GM19043 (cell line): Measurements from ENCODE around the gene CLEC5A.
"Not testable (repeated sequence)": the region's sequence is repeated elsewhere in the genome, so short reads cannot be mapped to it uniquely, and the experiment has no call there.

Experiments
- ATAC-seq: cut with Tn5 transposase; IDR thresholded peaks from one replicate; pipeline ENCODE4 v1.9.1; 2021; ENCODE audit warnings: low read depth; ENCODE audit not compliant: unreplicated experiment

The CLEC5A gene

DNA sequence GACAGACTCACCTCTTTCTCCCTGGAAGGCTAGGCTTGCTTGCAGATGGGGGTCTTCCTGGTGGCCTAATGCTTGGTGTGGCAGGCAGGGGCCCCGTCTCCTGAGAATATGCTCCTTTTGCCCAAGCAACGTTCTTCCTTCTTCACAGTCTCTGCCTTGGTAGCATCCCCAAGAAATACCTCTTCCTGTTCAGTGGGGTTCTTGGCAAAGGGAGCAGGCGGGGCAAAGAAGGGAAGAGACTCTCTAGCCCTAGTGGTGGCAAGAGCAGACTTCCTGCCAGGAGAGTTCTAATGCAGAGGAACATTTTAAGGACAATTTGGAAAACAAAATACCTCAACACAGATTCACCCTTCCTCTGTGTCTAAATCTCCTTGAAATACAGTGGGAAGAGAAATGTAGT is at the start of gene CLEC5A:
TSS of gene CLEC5A (minus strand) at position 179 of the 400 bp plus-strand sequence. CDS start 682 bp downstream, outside the sequence.
- ATAC-seq = no peak

DNA sequence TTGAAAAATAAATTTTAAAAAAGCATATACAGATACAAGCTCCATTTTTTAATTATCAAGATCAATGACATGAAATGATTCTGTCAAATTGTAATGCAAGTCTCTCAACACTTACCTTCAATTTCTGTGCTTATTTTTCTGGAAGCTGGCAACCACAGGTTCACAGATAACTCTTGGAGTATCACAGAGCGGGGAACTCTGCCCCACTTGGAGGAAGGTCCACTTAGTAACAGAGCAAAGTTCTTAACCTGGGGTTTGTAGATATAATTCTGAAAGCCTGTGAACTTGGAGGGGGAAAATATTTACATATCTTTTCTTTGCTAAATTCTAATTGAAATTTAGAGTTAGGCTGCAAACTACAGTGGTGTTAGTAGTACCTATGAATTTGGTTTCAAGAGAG is 46.6 kb upstream of the CLEC5A start:
- ATAC-seq = no peak

DNA sequence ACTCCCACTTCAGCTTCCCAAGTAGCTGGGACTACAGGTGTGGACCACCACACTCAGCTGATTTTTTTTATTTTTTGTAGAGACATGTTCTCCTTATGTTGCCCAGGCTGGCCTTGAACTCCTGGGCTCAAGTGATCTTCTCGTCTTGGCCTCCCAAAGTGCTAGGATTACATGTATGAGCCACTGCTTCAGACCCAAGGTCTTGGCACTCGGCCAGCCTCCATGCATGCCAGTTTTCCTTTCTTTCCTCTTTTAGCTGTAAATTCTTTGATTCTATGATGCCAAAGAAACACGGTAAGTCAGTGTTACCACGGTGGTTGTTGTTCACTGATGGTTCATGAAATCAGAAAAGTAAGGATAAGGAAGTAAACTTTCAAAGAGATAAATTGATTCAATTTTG is 45.9 kb upstream of the CLEC5A start:
- ATAC-seq = no peak

- ATAC-seq = no peak
Observed at GRCh38 chr7:141992156-141992555, 45.4 kb upstream of the CLEC5A start.

DNA sequence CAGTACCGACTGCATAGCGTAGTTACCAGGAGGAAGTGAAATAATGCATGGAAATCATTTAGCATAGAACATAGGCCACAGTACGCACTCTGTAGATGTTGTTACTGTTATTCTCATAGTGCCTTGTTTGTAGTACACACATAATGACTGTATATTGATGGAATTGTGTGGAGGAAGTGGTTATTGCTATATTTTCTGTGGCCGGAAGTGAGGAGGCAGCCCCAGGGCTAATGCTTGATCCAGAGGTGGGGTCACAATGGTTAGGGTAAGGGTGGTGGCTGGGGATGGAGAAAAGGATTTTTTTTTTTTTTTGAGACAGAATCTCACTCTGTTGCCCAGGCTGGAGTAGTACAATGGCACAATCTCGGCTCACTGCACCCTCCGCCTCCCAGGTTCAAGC is 44.4 kb upstream of the CLEC5A start:
- no peak for ATAC-seq

DNA sequence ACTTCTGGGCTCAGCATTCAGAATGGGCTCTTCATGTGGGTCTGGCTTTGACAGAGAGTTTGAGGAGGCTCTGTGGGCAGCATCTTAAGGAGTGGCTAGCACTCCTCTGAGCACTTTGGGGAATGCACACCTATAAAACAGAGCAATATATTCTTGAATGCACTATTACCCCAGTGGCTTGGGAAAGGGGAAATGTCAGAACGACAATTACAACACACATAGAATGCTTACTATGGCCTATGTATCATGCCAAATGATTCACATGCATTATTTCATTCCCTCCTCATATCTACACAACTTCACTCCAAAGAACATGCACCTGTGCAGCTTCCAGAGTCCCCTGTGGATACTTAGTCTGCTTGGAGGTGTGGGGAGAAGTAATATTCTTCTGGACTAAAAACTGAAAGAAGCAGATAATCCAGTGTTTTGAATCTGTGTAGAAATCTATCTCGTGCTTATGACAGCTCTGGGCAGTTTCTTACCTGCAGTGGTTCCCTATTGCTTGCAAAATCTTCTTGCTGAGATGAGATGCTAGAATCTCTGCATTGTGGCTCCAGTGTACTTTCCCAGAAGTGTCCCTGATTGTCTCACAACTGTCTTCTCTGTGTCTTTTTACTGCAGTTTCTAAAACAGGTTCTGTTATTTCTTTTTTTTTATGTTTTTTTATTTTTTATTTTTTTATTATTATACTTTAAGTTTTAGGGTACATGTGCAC is 43.4 kb upstream of the CLEC5A start:
- no peak for ATAC-seq

GRCh38 chr7:141987803-141988202 is 41.0 kb upstream of the CLEC5A start:
- ATAC-seq = not testable (repeated sequence)

DNA sequence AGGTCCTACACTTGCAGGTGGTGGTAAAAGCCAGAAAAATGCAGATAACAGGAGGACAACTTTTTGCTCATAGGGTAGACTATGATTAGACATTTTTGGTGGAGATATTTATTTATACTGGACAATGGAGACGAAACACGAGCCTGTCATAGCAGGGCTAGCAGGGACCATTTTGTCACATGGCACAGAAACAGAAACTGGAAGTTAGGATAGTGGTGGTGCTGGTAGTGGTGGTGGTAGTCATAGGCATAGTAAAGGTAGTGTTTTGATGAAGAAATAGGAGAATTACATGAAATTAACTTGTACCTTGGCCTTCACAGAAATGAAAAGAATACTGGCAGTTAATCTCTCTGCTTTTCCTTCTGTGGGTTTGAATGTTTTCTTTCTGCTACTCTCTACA is 40.1 kb upstream of the CLEC5A start:
- ATAC-seq = no peak

- ATAC-seq = not testable (repeated sequence)
Observed at GRCh38 chr7:141985926-141986325, 39.2 kb upstream of the CLEC5A start.

- ATAC-seq = no peak
Observed at GRCh38 chr7:141979568-141979967, 32.8 kb upstream of the CLEC5A start.

DNA sequence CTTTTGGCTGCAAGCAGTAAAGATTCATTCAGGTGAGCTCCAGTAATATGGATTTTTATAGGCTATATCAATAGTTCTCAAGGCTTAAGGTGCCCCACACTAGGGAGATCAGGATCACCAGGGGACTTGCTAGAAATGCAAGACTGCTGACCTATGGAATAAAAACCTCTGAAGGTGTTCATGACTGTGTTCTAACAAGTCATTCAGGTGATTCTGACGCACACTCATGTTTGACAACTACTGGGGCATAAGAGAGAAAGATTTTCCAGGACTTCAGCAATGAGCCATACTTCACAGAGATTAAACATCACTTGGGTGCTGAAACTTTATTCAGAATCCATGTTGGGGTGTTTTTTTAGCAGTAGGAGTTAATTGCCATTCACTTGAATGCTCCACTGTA is 31.6 kb upstream of the CLEC5A start:
- no peak for ATAC-seq

DNA sequence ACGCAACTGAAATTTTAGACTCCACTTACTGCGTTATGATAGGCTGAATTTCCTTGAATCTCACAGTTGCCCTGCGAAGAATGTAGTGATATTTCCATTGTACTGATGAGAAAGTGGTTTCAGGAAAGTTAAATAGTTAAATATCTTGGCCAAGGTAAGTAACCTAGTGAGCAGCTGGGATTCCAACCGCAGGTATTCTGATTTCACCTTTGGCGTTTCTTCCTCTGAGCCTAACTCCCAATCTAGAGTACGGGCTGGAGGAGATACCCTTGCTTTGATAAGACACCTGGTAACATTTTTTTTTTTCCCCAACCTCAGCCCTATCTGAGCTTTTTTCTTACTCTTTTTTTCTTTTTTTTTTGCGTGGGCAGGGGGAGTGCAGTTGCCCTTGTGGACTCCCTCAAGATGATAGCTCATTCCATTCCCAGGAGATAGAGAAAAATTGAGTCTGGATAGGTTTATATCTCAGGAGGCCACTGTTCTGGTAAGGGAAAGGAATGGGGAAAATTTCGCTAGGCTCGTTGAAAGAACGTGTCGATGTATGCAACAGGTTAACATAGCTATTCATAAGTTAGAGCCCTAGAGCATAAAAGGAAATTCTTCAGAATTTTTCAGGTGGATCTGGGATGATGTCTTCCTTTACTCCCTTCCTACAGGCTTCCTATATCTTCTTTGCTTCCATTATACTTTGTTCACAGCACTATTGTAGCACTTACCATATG is 29.9 kb upstream of the CLEC5A start:
- ATAC-seq = no peak

DNA sequence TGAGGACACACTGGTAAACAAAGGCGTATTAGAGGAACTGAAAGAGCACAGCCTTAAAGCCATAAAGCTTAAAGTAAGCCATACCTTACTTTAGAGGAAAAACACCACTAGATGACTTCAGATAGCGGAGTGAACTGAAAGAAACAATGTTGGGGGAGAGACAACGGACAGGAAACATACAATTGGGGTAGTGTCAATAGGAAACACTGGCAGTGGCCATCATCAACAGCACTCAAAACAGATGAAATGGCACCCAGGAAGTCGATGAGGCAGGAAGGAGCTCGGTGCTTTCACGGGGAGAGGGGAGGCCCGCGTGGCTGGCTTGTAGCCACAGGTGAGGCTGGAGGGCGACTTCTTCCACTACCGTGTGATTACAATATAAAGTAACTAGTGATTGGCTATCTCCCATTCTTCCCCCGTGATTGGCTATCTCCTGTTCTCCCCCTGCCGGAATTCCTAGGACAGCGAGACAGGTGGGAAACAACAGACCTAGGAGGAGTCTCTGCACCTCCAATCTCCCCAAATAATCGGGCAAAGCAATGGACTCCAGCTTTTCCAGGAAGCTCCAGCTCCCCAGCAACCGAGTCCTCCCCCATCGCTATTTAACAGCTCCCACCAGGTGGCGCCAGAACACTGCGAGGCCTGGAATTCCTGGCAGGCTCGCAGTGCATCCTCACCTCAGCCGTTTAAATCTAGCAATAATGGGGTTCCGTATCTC is 29.2 kb upstream of the CLEC5A start:
- peak; percentile 72 for ATAC-seq

DNA sequence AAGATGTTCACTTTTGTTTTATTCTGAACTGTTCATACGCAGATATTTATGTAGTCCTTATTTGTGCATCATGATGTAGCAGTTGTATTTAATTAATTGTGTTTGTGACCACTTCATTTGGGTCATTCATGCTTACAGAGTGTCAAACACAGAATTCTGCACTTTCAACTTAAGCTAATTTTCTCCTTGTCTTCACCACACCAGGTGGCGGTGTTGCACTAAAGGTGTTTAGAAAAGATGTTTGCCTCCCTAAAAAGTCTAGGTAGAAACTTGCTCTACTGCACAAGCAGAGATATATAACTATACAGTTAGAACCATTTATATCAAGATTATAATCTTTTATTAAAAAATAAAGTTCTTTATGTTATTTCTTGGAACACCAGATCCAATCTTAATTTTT is 28.1 kb upstream of the CLEC5A start:
- no peak for ATAC-seq

- no peak for ATAC-seq
Observed at GRCh38 chr7:141973673-141974072, 26.9 kb upstream of the CLEC5A start, which contains the start of gene TAS2R38. TSS of gene TAS2R38 (minus strand) at chr7:141973773. CDS start at chr7:141973689, 84 bp downstream.

GRCh38 chr7:141960687-141961422 is 14.1 kb upstream of the CLEC5A start:
- no peak for ATAC-seq

DNA sequence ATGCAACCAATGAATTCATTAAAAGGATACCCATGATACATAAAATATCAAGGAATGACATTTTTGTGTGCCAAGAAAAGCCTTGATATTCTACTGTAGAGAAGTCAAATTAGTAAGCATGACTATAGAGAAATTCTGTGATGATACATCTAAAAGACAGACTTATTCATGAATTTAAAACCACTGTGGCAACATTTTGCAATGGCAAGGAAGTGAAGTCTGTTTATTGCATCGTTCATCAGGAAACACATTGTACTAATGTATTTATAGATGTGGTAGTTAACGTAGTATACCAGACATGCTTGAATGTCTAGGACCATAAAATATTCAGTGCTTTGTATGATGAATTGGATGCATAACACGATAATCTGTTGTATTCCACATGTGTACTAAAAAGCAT is 9.3 kb upstream of the CLEC5A start:
- ATAC-seq = no peak

- no peak for ATAC-seq
Observed at GRCh38 chr7:141954334-141954733, 7.6 kb upstream of the CLEC5A start.

GRCh38 chr7:141952461-141952860 is 5.7 kb upstream of the CLEC5A start:
- no peak for ATAC-seq

DNA sequence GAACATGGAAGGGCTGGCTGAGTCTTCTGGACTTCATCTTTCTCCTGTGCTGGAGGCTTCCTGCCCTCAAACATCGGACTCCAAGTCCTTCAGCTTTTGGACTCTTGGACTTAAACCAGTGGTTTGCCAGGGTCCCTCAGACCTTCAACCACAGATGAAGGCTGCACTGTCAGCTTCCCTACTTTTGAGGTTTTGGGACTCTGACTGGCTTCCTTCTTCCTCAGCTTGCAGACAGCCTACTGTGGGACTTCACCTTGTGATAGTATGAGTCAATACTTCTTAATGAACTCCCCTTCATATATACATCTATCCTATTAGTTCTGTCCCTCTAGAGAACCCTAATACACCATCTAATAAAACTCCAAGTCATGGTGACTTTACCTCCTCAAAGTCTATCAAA is 4.0 kb upstream of the CLEC5A start:
- no peak for ATAC-seq

DNA sequence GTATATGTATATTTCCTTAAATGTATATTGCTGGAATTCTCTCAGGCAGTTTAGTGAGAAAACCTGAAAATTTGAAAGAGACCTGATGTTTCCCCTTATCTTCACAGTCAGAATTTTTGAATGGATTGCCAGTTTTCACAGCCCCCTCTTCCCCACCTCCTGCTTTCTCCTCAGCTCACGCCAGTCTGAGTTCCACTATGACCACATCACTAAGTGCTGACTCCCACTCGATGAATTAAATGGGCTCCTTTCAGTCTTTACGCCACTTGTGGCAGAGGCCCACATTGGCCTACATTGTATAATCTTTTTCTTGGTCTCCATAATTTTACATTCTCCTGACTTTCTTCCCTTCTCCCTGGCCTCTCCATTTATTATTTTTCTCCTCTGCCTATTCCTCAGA is 3.1 kb upstream of the CLEC5A start:
- ATAC-seq = no peak
